ENCODE results near the gene CRACDL. TPM values are rescaled to one million over a fixed set of nuclear protein-coding genes. Genes with fewer than 3 reads are reported as not detected.

The CRACDL gene
- total and polyA plus RNA-seq, 2 of the 13 experiments (the other 11 are each of a cell fraction or from before 2014, with no cell fraction given), result 0.15 to 0.26 TPM

GRCh38 chr2:98805412-98806171 lies 130.4 kb downstream of the CRACDL start (continued):
- TF ChIP-seq, protein P1, sequence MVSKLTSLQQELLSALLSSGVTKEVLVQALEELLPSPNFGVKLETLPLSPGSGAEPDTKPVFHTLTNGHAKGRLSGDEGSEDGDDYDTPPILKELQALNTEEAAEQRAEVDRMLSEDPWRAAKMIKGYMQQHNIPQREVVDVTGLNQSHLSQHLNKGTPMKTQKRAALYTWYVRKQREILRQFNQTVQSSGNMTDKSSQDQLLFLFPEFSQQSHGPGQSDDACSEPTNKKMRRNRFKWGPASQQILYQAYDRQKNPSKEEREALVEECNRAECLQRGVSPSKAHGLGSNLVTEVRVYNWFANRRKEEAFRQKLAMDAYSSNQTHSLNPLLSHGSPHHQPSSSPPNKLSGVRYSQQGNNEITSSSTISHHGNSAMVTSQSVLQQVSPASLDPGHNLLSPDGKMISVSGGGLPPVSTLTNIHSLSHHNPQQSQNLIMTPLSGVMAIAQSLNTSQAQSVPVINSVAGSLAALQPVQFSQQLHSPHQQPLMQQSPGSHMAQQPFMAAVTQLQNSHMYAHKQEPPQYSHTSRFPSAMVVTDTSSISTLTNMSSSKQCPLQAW (CRISPR knock-in tag; IDR thresholded peaks at IDR 0.05), result peak; percentile 79
- TF ChIP-seq GATA4 (IDR thresholded peaks at IDR 0.05; ENCODE audit: borderline replicate concordance, low read depth), result no peak
- peak; percentile 51 for TF ChIP-seq ELF1 (CRISPR knock-in tag; IDR thresholded peaks at IDR 0.05)
- TF ChIP-seq ZNF124 (CRISPR knock-in tag; IDR thresholded peaks at IDR 0.05), result no peak
- peak; percentile 67; the same call in 1 of the 2 replicates for TF ChIP-seq ZNF768 (CRISPR knock-in tag; IDR thresholded peaks at IDR 0.05)
- peak; percentile 72 for TF ChIP-seq THAP11 (CRISPR knock-in tag; IDR thresholded peaks at IDR 0.05)
- TF ChIP-seq ZIK1 (CRISPR knock-in tag; IDR thresholded peaks at IDR 0.05; ENCODE audit: borderline replicate concordance, low read depth), result 0 out of 2 replicates have a peak, but pooled peaks have one; percentile 34
- no peak for TF ChIP-seq STAT6 (CRISPR knock-in tag; IDR thresholded peaks at IDR 0.05; ENCODE audit: borderline replicate concordance)
- no peak for TF ChIP-seq ZNF569 (CRISPR knock-in tag; IDR thresholded peaks at IDR 0.05; ENCODE audit: borderline replicate concordance)
- TF ChIP-seq ZNF574 (CRISPR knock-in tag; IDR thresholded peaks at IDR 0.05), result peak; percentile 48; the same call in 1 of the 2 replicates
- TF ChIP-seq ZNF83 (CRISPR knock-in tag; IDR thresholded peaks at IDR 0.05; ENCODE audit: borderline replicate concordance), result 0 out of 2 replicates have a peak, but pooled peaks have one; percentile 24
- TF ChIP-seq RARA (CRISPR knock-in tag; IDR thresholded peaks at IDR 0.05), result peak; percentile 55
- TF ChIP-seq KDM2A (CRISPR knock-in tag; IDR thresholded peaks at IDR 0.05; ENCODE audit: borderline replicate concordance, low read depth), result 0 out of 2 replicates have a peak, but pooled peaks have one; percentile 18
- peak; percentile 65 for TF ChIP-seq ZMYM4 (CRISPR knock-in tag; IDR thresholded peaks at IDR 0.05)
- peak; percentile 20; the same call in 1 of the 2 replicates for TF ChIP-seq RAD21 (CRISPR knock-in tag; IDR thresholded peaks at IDR 0.05)
- no peak for TF ChIP-seq ZBTB21 (CRISPR knock-in tag; IDR thresholded peaks at IDR 0.05)
- TF ChIP-seq GLMP (CRISPR knock-in tag; IDR thresholded peaks at IDR 0.05; ENCODE audit: borderline replicate concordance), result no peak
- no peak for TF ChIP-seq DMTF1 (CRISPR knock-in tag; IDR thresholded peaks at IDR 0.05)
